Pulmonary artery endothelial cell (primary cell): ENCODE results near the gene ABCC5. TPM values are rescaled to one million over a fixed set of nuclear protein-coding genes. Genes with fewer than 3 reads are reported as not detected.
"Not testable (repeated sequence)": the region's sequence is repeated elsewhere in the genome, so short reads cannot be mapped to it uniquely, and the experiment has no call there.

Experiments used
- DNase-seq: peaks from one replicate; pipeline ENCODE4 v3.0.0-alpha.2; 2011; ENCODE audit warnings: low read depth, low spot score
- total RNA-seq: library from RNA; depleted of rRNA; stranded (reverse); fragments of >200 nt; gene quantifications from 2 replicates; pipeline ENCODE4 v1.2.3, GENCODE V29; 2014

ABCC5 gene
- total RNA-seq, result 12.0 and 16.7 TPM in 2 replicates

GRCh38 chr3:184017672-184018423 is at the start of gene ABCC5:
Gene ABCC5 (minus strand): TSS chr3:184017884. CDS start chr3:184014392, 3,492 bp downstream.
- DNase-seq, result peak; percentile 81

GRCh38 chr3:184066211-184066610 is 48.5 kb upstream of the ABCC5 start:
- DNase-seq, result no peak

GRCh38 chr3:184062637-184063036 is 45.0 kb upstream of the ABCC5 start:
- DNase-seq, result no peak

GRCh38 chr3:184059424-184059823 is 41.7 kb upstream of the ABCC5 start:
- no peak for DNase-seq

- DNase-seq, result no peak
Observed at GRCh38 chr3:184058029-184058428, 40.3 kb upstream of the ABCC5 start.

GRCh38 chr3:184052767-184053166 is 35.1 kb upstream of the ABCC5 start, which contains the start of gene HTR3C:
Gene HTR3C (plus strand): TSS chr3:184053047. CDS start chr3:184053081, 34 bp downstream.
- DNase-seq, result no peak

- no peak for DNase-seq
Observed at GRCh38 chr3:184050217-184050847, 32.6 kb upstream of the ABCC5 start.

- DNase-seq, result no peak
Observed at GRCh38 chr3:184045995-184046394, 28.3 kb upstream of the ABCC5 start.

GRCh38 chr3:184042617-184043016 is 24.9 kb upstream of the ABCC5 start:
- no peak for DNase-seq

GRCh38 chr3:184040010-184040409 is 22.3 kb upstream of the ABCC5 start:
- no peak for DNase-seq

- no peak for DNase-seq
Observed at GRCh38 chr3:184039414-184039813, 21.7 kb upstream of the ABCC5 start.

- not testable (repeated sequence) for DNase-seq
Observed at GRCh38 chr3:184038307-184038706, 20.6 kb upstream of the ABCC5 start.

GRCh38 chr3:184037816-184038215 is 20.1 kb upstream of the ABCC5 start:
- no peak for DNase-seq

GRCh38 chr3:184031187-184031792 is 13.6 kb upstream of the ABCC5 start, which contains the start of gene HTR3D:
Gene HTR3D (plus strand): TSS chr3:184031742. CDS start chr3:184031742, 0 bp downstream.
- DNase-seq, result no peak

GRCh38 chr3:184030536-184030935 is 12.9 kb upstream of the ABCC5 start:
- DNase-seq, result no peak

GRCh38 chr3:184029443-184029842 is 11.8 kb upstream of the ABCC5 start:
- DNase-seq, result no peak

GRCh38 chr3:184028275-184028890 is 10.7 kb upstream of the ABCC5 start:
- not testable (repeated sequence) for DNase-seq

- DNase-seq, result not testable (repeated sequence)
Observed at GRCh38 chr3:184025256-184025655, 7.6 kb upstream of the ABCC5 start.

GRCh38 chr3:184022323-184022722 is 4.6 kb upstream of the ABCC5 start:
- DNase-seq, result no peak

GRCh38 chr3:184018424-184018973 is 815 bp upstream of the ABCC5 start:
- DNase-seq, result no peak
